ENCODE results near the gene PARD3B.

The PARD3B gene

GRCh38 chr2:205060269-205060668 is 515.0 kb downstream of the PARD3B start:
- TF ChIP-seq CTCF (IDR thresholded peaks at IDR 0.05; ENCODE audit: extremely low read depth, missing control alignments) = no peak
- DNase-seq (ENCODE audit: low spot score) = no peak

GRCh38 chr2:205066081-205066480 is 520.8 kb downstream of the PARD3B start:
- DNase-seq (ENCODE audit: low spot score) = no peak
- TF ChIP-seq CTCF (IDR thresholded peaks at IDR 0.05; ENCODE audit: extremely low read depth, missing control alignments) = no peak

- TF ChIP-seq CTCF (IDR thresholded peaks at IDR 0.05; ENCODE audit: extremely low read depth, missing control alignments) = no peak
- no peak for DNase-seq (ENCODE audit: low spot score)
These were observed 524.7 kb downstream of the PARD3B start for GRCh38 chr2:205069928-205070327.

GRCh38 chr2:205070889-205071288 is 525.6 kb downstream of the PARD3B start:
- no peak for DNase-seq (ENCODE audit: low spot score)
- TF ChIP-seq CTCF (IDR thresholded peaks at IDR 0.05; ENCODE audit: extremely low read depth, missing control alignments) = no peak

GRCh38 chr2:205073433-205074020 is 528.3 kb downstream of the PARD3B start:
- no peak for TF ChIP-seq CTCF (IDR thresholded peaks at IDR 0.05; ENCODE audit: extremely low read depth, missing control alignments)
- DNase-seq (ENCODE audit: low spot score) = no peak

GRCh38 chr2:205076405-205076804 is 531.1 kb downstream of the PARD3B start:
- no peak for TF ChIP-seq CTCF (IDR thresholded peaks at IDR 0.05; ENCODE audit: extremely low read depth, missing control alignments)
- DNase-seq (ENCODE audit: low spot score) = no peak

GRCh38 chr2:205077159-205077558 is 531.9 kb downstream of the PARD3B start:
- no peak for TF ChIP-seq CTCF (IDR thresholded peaks at IDR 0.05; ENCODE audit: extremely low read depth, missing control alignments)
- DNase-seq (ENCODE audit: low spot score) = no peak
